WTC11 (cell line): Measurements from ENCODE around the gene URI1.

Experiments used
- ATF2 ChIP-seq: sonication (generic); formaldehyde crosslinking; IDR thresholded peaks from 2 replicates; pipeline ENCODE4 v1.8.1; 2022; ENCODE audit warnings: low read depth, missing genetic modification reagents, borderline replicate concordance
- CTCF ChIP-seq: fragments of 200-600 bp; IDR thresholded peaks from 2 replicates; pipeline ENCODE4 v1.8.0; 2022; ENCODE audit warnings: antibody characterized with exemption
- IRF1 ChIP-seq: sonication (generic); formaldehyde crosslinking; IDR thresholded peaks from 2 replicates; pipeline ENCODE4 v1.8.0; 2023; ENCODE audit warnings: missing genetic modification reagents
- PREB ChIP-seq: sonication (generic); formaldehyde crosslinking; IDR thresholded peaks from 2 replicates; pipeline ENCODE4 v1.8.1; 2022; ENCODE audit warnings: mild to moderate bottlenecking, missing genetic modification reagents, moderate library complexity, borderline replicate concordance
- RELA ChIP-seq: sonication (generic); formaldehyde crosslinking; IDR thresholded peaks from 2 replicates; pipeline ENCODE4 v1.8.1; 2022; ENCODE audit warnings: missing genetic modification reagents, mild to moderate bottlenecking, borderline replicate concordance

- TF ChIP-seq CTCF (no peak), RELA (CRISPR knock-in tag) (no peak), PREB (CRISPR knock-in tag) (no peak), ATF2 (CRISPR knock-in tag) (no peak), IRF1 (CRISPR knock-in tag) (no peak)
Measured at GRCh38 chr19:30053558-30053957, 111.5 kb downstream of the URI1 start.
